Brain pericyte (primary cell): Measurements from ENCODE around the gene QSOX1.

Experiments used
- DNase-seq: peaks from one replicate; pipeline ENCODE4 v3.0.0-alpha.2; 2012; ENCODE audit warnings: low read depth, low spot score

QSOX1 gene

DNA sequence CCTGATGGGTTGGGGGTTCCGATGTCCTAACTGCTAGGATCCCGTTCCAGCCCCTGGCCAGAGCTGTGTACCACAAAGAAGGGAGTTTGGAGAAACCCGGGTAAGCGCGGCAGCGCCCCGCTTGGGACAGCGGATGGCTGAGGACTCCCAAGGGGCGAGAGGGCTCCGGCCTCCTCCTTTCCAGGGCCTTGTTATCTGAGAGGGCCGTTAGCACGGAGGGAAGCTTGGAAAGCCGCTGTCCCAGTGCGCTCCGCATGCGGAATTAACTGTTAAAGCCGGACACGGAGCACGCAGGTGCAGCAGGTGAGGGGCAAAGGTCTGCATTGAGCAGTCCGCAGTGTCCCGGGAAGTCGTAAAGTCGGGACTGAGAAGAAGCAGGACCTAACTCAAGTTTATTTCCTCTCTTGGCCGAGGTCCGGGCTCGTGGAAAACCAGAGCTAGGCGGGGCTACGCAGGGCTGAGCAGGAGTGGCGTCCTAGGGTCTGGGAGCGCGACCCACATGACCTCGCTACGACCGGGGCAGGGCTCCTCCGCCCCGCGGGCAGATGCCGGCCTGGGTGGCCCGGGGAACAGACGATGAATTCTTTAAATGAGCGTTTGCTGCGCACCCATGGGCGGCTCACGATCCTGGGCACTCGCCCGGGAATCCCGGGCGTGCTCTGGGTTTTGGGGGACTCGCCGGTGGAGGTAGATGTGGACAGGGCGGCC, 79.9 kb downstream of the QSOX1 start:
- DNase-seq = no peak

DNA sequence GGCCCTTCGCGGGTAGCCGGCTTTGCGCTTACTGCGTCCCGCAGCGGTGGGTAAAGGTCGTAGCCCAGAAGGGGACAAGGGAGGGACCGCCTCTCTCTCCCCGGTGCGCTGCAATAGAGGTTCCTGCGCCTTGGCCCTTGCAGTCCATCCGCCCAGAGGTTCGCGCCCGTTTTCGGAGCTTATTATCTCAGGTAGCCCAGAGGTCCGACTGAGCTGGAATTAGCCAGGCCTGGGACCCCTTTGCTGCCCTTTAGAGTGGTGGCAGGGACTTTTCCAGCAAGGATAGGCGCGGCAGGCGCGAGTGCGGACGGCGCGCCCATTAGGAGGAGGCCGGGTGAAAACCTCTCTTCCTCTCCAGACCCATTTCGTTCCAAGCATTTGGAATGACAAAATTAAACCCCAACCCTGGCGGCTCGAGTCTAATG, 80.4 kb downstream of the QSOX1 start:
- no peak for DNase-seq

DNA sequence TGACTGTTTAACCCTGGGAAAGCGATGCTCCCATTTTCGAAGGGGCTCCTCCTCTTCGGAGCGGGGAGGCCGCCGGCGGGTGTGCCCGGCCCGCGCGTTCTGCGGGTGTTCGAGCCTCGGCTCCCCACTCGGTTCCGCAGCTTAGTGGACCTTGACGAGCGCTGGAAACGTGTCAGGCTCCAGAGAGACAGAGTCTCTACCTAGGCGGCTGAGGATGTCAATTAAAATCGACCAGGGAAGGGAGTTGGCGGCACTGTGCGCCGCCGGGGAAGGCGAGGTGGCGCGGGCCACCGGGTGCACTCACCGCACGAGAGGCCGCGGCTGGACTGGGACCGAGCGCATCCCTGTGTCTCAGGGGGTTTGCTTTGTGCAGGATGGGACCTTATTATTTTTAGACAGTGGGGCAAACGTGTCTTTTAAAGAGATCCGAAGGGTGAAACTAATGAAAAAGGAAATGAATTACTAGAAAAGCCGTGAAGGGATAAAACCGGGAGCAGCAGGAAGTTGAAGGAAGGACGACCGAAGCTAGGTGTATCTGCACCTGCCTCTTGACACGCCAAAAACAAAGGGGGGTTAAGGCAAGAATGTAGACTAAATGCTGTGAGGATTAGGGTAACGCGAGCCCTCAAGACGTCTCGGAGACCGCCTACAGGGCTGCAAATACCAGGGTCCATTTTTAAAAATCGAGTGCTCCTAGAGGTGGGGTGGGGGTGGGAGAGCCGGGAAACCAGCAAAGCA, 81.0 kb downstream of the QSOX1 start:
- DNase-seq = no peak

DNA sequence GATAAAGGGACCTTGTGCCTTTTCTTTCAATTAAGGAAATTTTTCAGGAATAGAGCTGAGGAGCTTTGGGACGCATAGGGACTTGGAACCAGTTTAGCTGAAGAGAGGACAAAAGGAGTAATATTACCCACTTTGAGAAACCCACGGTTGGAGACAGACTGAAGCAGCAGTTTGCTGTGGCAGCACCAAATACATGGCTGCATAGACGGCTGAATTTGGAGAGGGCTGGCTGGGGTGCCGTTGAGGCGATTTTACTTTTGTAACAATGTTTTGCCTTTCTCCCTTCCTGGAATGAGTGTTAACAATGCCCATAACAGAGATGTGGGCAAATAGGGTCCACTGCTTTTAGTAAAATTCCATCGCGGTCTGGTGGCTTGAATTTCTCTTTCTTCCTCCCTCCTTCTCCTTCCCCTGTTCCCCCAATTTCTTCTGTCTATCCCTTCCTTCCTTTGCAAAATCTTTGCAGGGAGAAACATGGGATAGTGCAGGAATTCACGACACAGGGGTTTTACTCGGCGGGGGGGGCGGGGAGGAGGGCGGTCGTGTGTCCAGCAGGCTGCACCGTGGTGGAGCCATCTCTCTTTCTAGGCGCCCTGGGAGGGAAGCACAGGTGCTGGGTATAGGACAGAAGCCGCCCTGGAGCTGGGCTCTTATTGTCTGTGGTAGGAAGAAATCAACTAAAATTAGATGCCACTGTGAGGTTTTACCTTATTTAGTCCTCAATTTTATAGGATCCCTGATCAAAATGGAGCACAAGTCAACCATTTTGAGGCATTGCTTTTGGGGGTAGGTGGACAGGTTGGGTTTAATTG, 82.2 kb downstream of the QSOX1 start:
- no peak for DNase-seq

DNA sequence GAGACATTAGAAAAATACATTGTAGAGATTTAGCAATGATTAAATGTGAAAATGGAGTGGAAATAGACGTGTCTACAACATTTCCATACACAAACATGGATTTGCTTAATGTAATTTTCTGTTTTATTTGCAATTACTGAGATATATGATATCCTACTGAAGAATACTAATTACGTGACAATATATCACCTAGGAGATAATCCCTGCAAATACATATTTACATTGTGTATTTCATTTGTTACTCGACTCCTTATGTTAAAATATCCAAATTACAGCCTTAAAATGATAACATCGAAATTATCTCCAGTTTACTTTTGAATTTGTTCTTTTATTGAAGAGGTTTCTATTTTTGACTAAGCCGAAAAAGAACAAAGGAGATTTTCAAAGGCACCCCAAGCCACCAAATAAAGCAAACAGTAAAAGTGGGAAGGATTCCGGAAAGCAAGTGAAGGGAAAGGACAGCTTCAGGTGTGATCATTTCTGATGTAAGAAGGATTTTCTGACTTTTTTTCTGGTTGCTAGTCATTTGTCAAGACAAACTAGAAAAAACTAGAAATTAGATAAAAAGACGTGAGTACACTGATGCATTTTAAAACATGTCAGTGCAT, 83.3 kb downstream of the QSOX1 start:
- no peak for DNase-seq

DNA sequence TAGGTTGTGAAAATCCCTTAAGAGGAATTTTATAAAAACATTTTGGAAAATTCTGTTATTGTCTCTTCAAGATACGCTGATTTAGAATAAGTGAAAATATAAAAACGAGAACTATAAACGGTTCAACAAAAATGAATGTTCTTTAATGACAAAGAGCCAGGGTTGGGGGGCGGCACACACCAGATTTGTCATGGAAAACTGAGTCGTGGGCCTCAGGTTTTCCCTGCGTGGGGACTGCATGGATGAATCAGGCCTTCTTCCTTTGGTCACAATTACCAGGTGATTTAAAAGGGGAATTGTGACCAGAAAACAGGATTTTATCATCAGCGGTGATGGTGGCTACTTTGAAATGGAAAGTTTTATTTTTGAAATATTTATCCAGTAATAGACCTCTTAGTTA, 84.0 kb downstream of the QSOX1 start:
- DNase-seq = no peak

DNA sequence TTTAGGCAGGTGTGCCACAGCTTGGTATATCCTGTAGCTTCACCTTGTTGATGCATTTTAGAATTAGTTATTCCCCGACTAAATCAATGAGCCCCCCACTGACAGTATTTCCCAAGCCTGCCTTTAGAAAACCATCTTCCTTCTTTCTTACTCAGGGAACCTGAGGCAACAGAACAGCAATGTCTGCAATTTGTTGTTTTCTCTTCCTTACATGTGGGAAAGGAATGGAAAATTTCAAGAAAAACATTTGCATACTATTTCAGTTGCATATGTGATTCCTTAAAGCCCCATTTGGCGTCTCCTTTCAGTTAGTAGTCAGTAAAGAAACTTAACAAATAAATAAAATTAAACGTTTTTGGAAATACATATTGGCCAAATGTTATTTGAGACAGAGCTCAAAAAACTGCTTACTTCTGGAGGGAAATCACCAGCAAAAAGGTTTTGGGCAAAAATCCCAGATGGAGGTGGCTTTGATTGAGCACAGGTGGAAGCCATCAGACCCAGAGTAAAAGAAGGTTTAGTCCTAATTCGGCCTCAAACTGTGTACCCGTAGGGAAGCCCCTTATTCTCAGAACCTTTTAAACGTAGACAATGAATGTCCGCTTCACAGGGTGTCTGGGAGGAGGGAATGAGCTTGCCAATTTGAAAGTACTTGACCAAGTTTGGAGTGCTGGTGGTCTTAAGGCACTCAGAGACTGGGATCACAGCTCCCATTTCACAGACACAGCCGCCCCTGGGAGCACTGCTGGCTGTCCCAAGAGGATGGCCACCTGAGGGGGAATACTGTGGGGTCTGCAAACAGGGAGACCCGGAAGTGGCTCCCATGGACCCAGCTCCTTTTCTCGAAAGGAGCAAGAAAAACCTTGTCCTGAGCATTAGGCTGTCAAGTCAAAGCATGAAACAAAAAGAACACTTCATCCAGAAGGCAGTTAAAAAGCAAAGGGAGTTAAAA, 84.8 kb downstream of the QSOX1 start:
- no peak for DNase-seq

DNA sequence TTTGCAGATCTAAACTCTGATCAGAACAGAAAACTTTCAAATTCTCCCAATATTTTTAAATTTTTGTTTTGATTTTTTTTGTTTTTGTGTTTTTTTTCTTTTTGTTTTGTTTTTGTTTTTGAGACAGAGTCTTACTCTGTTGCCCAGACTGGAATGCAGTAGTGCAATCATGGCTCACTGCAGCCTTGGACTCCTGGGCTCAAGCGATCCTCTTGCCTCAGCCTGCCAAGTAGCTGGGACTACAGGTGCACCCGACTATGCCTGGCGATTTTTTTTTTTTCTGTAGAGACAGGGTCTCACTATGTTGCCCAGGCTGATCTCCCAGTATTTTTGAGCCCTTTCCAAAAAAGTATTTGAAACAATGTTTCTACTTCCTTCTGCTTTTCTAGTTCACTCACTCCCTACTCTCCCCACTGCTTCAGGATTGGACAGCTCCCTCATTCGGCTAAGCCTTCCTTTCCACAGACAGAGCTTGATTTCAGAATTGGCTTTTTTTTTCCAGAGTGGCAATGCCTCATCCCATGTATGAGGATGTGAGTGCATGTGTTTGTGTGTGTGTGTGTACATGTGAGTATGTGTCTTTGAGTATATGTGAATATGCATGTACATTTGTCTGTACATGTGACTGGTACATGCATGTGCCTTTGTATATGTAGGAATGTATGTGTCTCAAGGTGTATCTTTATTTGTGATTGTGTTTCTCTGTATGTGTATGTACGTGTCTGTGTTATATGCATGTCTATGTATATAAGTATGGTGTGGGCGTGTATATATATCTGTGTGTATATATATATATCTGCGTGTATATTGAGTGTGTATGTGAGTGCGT, 87.3 kb downstream of the QSOX1 start:
- no peak for DNase-seq

DNA sequence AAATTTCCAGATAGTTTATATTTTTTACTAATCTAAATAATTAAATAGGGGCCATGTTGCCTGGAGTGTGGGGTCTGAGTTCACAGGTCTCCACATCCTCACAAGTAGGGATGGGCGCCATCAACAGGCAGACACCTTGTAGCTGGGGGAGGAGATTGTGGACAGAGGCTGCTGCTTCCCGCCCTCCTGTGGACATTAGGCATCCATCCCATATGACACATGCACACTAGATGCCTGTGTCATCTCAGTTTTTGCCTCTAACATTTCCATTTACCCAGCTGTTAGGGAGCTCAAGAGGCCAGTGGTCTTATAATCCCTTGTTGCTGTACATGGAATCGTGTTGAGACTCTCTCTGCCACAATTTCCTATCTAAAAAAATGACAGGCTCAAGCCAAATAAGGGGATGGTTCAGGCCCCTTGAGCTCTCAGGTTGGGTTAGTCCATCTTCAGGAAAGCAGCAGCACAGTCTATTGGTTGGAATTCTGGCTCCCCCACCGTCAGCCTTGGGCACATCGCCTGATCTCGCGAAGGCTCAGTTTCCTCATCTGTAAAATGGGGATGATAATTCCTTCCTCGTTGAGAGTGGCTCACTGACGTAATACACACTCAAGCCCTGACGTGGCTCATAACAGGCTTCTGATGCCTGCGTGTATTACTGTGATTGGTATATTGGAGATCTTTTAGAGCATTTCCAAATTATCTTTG, 89.0 kb downstream of the QSOX1 start:
- no peak for DNase-seq

DNA sequence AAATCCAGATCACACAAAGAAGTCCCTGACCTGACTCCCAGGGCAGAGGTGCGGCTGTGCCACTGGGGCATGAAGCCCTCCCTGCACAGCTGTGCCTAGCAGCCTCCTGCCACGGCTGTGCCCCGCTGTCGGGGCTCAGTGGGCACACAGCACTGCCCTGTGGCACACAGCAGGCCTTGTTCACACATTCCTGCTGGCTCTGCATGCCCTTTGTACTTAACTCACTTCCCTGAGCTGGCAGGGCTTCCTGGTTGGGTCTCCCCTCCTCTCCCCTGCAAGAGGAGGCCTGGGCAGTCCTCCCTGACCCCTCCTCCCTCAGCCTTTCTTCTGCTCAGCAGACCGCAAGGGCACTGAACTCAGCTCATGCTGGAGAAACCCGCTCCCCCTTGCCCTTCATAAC, 90.2 kb downstream of the QSOX1 start:
- no peak for DNase-seq

DNA sequence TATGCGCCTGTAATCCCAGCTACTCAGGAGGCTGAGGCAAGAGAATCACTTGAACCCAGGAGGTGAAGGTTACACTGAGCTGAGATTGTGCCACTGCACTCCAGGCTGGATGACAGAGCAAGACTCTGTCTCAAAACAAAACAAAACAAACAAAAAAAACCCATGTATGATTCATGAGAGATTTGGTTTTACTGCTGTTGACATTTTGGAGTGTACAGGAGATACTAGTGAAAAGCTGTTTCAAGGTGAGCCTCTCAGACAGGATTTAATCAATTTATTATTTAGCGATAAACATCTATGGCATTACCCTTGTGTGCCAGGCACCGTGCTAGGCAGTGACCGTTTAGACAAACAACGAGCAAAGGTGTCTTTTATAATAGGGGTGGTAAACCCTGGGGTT, 91.9 kb downstream of the QSOX1 start:
- DNase-seq = no peak

DNA sequence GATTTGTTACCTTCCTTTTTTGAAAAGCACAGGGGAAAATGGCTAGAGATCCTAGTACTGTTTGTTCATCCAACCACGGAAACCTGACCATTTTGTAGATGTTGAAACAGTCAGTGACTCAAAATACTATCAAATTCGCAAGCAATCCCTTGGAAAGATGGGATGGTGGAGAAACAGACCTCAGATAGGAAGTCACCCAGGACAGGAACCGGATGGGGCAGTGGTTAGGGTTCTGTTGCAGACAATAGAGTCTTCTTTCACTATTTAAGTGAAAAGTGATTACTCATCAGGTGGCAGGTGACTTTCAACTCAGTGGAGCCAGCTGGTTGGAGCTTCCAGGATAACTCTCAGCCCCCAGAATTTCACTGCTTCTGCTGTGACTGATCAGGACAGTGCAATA, 92.4 kb downstream of the QSOX1 start:
- no peak for DNase-seq

DNA sequence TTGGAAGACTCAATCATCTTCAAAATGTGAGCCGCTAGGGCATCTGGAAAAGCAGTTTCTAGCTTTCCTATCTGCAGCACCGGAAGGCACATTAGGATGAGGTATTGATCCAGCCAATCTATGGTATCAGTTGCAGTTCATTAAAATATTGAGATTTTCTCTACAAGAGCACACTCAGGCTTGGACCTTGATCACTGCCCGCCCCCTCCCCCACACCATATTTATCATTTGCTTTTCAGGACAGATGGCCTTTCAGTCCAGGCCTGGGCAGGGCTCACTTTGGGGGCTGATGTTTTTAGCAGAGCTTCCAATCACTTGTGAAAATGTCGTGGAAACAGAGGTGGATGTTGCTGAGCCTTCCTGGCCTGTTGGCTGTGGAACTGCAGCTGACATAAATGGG, 92.9 kb downstream of the QSOX1 start:
- DNase-seq = no peak

DNA sequence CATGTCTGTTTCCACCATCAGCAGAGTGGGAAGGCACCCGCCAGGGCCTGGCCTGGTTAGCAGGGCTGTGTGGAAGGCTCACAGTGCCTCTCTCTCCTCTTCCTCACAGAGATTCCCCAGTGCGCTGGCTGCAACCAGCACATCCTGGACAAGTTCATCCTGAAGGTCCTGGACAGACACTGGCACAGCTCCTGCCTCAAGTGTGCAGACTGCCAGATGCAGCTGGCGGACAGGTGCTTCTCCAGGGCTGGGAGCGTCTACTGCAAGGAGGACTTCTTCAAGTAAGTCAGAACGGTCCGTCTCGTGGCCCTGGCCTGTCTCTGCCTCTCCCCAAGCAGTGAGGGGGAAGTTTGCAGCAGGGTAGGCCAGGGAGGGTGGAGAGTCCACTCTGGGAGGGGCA, 93.5 kb downstream of the QSOX1 start:
- no peak for DNase-seq

DNA sequence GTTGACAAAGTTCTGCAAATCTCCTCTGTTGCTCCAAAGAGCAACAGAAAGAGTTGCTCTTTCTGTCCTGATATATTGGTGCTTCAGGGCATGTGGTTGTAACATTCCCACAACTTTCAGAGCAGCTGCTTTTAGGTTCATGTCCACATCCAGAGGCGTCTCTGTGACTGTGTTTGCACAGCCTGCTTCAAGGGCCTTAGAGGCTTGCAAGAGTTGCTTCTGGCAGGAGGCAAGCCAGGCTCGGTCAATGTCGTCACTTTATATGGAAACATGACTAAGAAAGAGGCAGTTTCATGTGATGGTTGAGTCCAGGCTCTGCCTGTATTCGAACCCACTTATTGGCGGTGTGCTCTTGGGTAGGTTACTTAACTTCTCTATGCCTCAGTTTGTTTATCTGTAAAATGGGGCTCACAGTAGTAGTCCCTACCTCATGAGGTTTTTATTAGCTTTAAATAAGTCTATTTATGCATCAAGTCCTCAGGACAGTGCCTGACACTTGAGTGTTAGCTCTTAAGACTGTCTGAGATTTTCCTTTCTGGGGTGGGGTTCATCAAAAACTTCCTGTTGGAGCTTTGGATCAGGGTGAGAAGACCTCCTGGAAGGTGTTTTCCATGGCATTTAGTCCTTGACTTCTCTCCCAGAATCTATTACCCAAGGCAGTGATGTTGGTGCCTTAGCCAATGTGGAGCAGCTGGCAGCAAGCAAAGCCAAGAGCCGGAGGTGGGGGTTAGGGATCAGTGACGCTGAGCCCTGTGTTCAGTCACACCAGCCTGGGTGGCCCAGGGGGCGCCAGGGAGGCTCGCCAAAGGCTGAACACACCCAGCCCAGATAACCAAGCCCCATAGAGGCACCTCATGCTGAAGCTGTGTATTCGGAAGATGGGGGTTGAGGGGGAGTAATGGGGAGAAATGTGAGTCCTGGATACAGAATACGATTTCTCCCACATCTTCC, 94.3 kb downstream of the QSOX1 start:
- no peak for DNase-seq

DNA sequence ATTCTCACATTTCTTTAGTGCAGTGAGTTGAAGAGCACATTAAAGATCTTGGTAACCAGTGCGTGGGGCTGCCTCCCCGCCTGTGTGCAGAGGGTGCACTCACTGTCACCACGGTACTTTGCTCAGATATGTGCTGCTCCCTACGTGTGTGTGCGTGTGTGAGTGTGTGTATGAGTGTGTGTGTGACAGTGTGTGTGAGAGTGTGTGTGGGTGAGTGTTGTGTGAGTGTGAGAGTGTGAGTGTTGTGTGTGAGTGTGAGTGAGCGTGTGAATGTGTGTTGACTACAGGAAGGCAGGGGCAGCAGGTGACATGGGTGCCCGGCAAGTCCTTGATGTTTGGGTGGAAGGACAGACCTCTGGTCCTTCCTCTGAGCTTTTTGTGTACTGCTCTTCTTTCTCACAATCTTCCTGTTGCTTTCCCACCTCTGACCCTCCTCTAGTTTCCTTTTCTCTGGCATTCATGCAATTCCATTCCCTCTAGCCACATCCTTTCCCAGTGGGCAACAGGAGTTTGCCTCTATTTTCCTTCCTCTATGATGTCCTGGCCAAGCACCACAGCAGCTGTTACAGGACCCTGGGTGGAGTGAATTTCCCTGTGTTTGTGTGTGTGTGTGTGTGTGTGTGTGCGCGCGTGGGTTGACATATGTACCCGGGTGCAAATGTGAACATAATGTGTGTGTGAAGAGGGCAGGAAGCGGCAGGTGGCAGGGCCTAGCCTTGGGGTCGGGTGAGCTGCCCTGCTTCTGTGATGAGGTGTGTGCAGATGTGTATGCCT, 95.2 kb downstream of the QSOX1 start:
- DNase-seq = no peak

DNA sequence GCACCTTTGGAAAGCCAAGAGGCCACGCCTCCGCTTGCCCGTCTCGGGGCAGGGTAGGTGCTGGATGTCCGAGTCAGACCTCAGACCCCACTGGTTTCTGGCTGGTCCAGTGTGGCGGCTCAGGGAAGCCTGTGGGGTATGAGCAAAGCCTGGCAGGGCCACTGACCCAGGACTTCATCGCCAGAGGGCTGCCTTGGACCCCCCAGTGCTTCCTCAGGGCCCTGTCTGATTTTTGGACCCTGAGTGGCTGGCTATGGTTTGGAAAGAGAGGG, 95.8 kb downstream of the QSOX1 start:
- DNase-seq = no peak
